ENCODE results near the gene ARL1. TPM values are rescaled to one million over a fixed set of nuclear protein-coding genes. Genes with fewer than 3 reads are reported as not detected.
"Not testable (repeated sequence)": the region's sequence is repeated elsewhere in the genome, so short reads cannot be mapped to it uniquely, and the experiment has no call there.

ARL1 gene
- total RNA-seq, 2 donors from 2014 or later, result 56.1 to 58.5 TPM

DNA sequence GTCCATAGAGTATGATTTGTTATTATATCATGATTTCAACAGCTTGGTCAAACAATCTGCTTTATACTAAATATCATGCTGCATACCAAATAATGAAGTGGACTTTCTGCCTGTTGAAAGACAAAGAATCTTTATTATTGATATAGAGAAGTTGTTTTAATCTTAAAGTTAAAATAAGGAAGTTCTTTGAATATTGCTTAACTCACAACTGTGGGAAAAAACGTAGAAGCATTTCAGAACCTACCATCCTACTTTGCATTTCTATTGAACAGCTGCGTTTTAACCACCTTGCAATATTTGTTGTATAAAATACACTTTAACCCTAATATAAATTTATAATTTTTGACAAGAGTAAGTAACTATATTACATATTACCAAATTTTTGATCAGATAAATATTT is 22.9 kb upstream of the ARL1 start:
- no peak for ATAC-seq (ENCODE audit: insufficient number of reproducible peaks, low FRiP score, low read depth)
- H3K4me3 ChIP-seq, result no peak overlapping the region
- DNase-seq (ENCODE audit: low spot score), result no peak
- no peaks in the 10 kb centered on the region for H3K36me3 ChIP-seq
- H3K9me3 ChIP-seq, result no peaks in the 10 kb centered on the region
- no peak overlapping the region for H3K27ac ChIP-seq
- no peaks in the 10 kb centered on the region for H3K4me1 ChIP-seq (ENCODE audit: control insufficient read depth in 1 of 2, low read depth in 2 of 2)
- no peaks in the 10 kb centered on the region for H3K27me3 ChIP-seq (replicated peaks; ENCODE audit: insufficient read depth)
- TF ChIP-seq, protein P1, sequence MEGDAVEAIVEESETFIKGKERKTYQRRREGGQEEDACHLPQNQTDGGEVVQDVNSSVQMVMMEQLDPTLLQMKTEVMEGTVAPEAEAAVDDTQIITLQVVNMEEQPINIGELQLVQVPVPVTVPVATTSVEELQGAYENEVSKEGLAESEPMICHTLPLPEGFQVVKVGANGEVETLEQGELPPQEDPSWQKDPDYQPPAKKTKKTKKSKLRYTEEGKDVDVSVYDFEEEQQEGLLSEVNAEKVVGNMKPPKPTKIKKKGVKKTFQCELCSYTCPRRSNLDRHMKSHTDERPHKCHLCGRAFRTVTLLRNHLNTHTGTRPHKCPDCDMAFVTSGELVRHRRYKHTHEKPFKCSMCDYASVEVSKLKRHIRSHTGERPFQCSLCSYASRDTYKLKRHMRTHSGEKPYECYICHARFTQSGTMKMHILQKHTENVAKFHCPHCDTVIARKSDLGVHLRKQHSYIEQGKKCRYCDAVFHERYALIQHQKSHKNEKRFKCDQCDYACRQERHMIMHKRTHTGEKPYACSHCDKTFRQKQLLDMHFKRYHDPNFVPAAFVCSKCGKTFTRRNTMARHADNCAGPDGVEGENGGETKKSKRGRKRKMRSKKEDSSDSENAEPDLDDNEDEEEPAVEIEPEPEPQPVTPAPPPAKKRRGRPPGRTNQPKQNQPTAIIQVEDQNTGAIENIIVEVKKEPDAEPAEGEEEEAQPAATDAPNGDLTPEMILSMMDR (IDR thresholded peaks at IDR 0.05), result no peak

DNA sequence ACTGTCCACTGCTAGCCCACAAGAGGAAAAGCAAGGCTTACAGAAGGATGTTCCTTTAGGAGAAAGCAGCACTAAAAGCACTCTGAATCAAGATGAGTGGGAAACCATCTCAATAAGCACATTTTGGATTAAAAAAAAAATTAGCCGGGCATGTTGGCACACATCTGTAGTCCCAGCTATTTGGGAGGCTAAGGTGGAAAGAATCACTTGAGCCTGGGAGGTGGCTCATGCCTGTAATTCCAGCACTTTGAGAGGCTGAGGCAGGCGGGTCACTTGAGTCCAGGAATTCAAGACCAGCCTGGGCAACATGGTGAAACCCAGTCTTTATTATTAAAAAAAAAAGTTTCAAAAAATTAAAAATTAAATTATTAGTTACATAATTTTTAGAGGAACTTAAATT is 17.0 kb upstream of the ARL1 start:
- DNase-seq (ENCODE audit: low spot score) (no peak), ATAC-seq (ENCODE audit: insufficient number of reproducible peaks, low FRiP score, low read depth) (no peak)
- Histone ChIP-seq H3K36me3 (no peaks in the 10 kb centered on the region), H3K9me3 (no peaks in the 10 kb centered on the region), H3K27me3 (replicated peaks; ENCODE audit: insufficient read depth) (no peaks in the 10 kb centered on the region), H3K27ac (no peak overlapping the region), H3K4me1 (ENCODE audit: control insufficient read depth in 1 of 2, low read depth in 2 of 2) (no peaks in the 10 kb centered on the region), H3K4me3 (no peak overlapping the region)
- TF ChIP-seq, protein P1 (IDR thresholded peaks at IDR 0.05), result no peak

DNA sequence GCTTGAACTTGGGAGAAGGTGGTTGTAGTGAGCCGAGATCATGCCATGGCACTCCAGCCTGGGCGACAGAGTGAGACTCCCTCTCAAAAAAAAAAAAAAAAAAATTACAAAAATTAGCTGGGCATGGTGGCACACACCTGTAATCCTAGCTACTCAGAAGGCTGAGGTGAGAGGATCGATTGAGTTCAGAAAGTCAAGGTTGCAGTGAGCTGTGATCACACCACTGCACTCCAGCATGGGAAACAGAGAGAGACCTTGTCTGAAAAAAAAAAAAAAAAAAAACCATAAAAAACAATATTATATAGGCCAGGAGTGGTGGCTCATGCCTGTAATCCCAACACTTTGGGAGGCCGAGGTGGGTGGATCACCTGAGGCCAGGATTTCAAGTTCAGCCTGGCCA is 14.5 kb upstream of the ARL1 start:
- not testable (repeated sequence) for H3K9me3 ChIP-seq; H3K27me3 ChIP-seq (replicated peaks; ENCODE audit: insufficient read depth); H3K36me3 ChIP-seq; DNase-seq (ENCODE audit: low spot score); H3K4me1 ChIP-seq (ENCODE audit: control insufficient read depth in 1 of 2, low read depth in 2 of 2); ATAC-seq (ENCODE audit: insufficient number of reproducible peaks, low FRiP score, low read depth); H3K4me3 ChIP-seq; H3K27ac ChIP-seq

DNA sequence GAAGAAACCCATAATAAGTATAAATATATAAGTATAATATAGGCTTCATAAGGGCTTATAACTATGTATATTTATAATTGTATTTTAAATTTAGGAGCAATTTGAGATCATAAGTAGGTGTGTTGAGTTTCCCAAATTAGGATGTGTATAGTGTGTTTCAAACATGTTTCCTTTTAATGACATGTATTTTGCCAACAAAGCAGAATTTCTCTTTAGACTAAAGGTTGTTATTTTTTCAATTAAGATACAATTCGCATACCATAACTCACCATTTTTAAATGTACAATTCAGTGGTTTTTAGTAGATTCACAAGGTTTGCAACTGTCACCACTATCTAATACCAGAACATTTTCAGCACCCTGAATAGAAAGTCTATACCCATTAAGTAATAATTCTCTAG is 7.7 kb upstream of the ARL1 start:
- Histone ChIP-seq H3K36me3 (no peaks in the 10 kb centered on the region), H3K9me3 (no peaks in the 10 kb centered on the region), H3K4me3 (no peak overlapping the region), H3K4me1 (ENCODE audit: control insufficient read depth in 1 of 2, low read depth in 2 of 2) (no peaks in the 10 kb centered on the region), H3K27ac (no peak overlapping the region), H3K27me3 (replicated peaks; ENCODE audit: insufficient read depth) (no peaks in the 10 kb centered on the region)
- TF ChIP-seq, protein P1 (IDR thresholded peaks at IDR 0.05), result no peak
- DNase-seq (ENCODE audit: low spot score) (no peak), ATAC-seq (ENCODE audit: insufficient number of reproducible peaks, low FRiP score, low read depth) (no peak)

DNA sequence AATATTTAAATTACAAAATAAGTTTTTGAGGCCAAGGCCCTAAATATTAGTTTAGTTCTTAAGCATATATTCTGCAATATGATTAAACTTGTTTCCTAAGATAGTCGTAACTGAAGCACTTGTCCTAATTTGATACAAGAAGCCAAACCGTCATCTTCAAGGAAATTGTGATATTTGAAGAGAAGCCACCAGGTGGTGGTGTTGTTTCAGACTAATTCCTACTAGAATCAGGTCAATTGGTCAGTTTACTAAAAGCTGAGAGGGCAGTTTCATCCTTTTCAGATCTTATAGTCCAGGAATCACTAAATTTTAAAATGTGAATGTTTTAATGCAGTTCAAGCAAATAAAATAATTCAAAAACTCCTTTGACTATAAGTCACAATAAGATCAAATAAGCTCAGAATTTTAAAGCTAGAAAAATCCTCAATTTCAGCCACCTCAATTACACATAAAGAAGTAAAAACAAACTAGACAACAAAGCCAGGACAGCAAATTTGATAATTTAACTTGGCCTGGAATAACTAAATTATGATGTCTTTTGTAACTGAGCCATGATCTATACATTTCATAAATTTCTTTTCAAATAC is 7.1 kb upstream of the ARL1 start:
- DNase-seq (ENCODE audit: low spot score) (no peak), ATAC-seq (ENCODE audit: insufficient number of reproducible peaks, low FRiP score, low read depth) (no peak)
- H3K4me1 ChIP-seq (ENCODE audit: control insufficient read depth in 1 of 2, low read depth in 2 of 2), result no peaks in the 10 kb centered on the region
- H3K36me3 ChIP-seq, result no peaks in the 10 kb centered on the region
- H3K4me3 ChIP-seq, result no peak overlapping the region
- no peak overlapping the region for H3K27ac ChIP-seq
- H3K27me3 ChIP-seq (replicated peaks; ENCODE audit: insufficient read depth), result no peaks in the 10 kb centered on the region
- H3K9me3 ChIP-seq, result no peaks in the 10 kb centered on the region
- TF ChIP-seq, protein P1 (IDR thresholded peaks at IDR 0.05), result peak; percentile 36

DNA sequence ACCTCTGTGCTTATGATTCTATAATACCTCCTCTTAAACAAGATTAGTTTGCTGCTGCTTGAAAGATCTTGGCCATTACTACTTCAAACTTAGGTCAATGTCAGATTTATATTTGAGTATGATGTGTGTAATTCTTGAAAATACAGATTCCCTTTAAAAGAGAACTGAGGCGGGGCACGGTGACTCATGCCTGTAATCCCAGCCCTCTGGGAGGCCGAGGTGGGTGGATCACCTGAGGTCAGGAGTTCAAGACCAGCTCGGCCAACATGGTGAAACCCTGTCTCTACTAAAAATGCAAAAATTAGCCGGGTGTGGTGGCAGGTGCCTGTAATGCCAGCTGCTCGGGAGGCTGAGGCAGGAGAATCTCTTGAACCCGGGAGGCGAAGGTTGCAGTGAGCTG is 2.6 kb upstream of the ARL1 start:
- not testable (repeated sequence) for H3K9me3 ChIP-seq; ATAC-seq (ENCODE audit: insufficient number of reproducible peaks, low FRiP score, low read depth); DNase-seq (ENCODE audit: low spot score); H3K27me3 ChIP-seq (replicated peaks; ENCODE audit: insufficient read depth); H3K36me3 ChIP-seq; H3K4me3 ChIP-seq; H3K27ac ChIP-seq
- H3K4me1 ChIP-seq (ENCODE audit: control insufficient read depth in 1 of 2, low read depth in 2 of 2), result peaks cover 18 to 23% of the 10 kb centered on the region in 2 donors
